ENCODE measurements around the gene SLC18A3.

Gene SLC18A3

GRCh38 chr10:49627644-49628247 lies 17.6 kb downstream of the SLC18A3 start:
- DNase-seq (ENCODE audit: low read depth) = no peak

GRCh38 chr10:49628599-49628998 lies 18.5 kb downstream of the SLC18A3 start:
- no peak for DNase-seq (ENCODE audit: low read depth)

- DNase-seq (ENCODE audit: low read depth) = no peak
These were observed 19.3 kb downstream of the SLC18A3 start for GRCh38 chr10:49629431-49629881.

- DNase-seq (ENCODE audit: low read depth) = no peak
These were observed 21.9 kb downstream of the SLC18A3 start for GRCh38 chr10:49631975-49632374.

GRCh38 chr10:49632406-49633317 lies 22.6 kb downstream of the SLC18A3 start:
- no peak for DNase-seq (ENCODE audit: low read depth)

- DNase-seq (ENCODE audit: low read depth) = no peak
These were observed 23.4 kb downstream of the SLC18A3 start for GRCh38 chr10:49633327-49634068.

- DNase-seq (ENCODE audit: low read depth) = no peak
These were observed 24.1 kb downstream of the SLC18A3 start for GRCh38 chr10:49634069-49634660.

GRCh38 chr10:49642311-49642710 lies 32.2 kb downstream of the SLC18A3 start:
- no peak for DNase-seq (ENCODE audit: low read depth)

GRCh38 chr10:49643241-49644034 lies 33.3 kb downstream of the SLC18A3 start:
- no peak for DNase-seq (ENCODE audit: low read depth)

GRCh38 chr10:49644035-49644646 lies 34.0 kb downstream of the SLC18A3 start:
- no peak for DNase-seq (ENCODE audit: low read depth)

- no peak for DNase-seq (ENCODE audit: low read depth)
These were observed 35.3 kb downstream of the SLC18A3 start for GRCh38 chr10:49645417-49645816.

GRCh38 chr10:49645871-49646870 lies 36.1 kb downstream of the SLC18A3 start:
- no peak for DNase-seq (ENCODE audit: low read depth)

- no peak for DNase-seq (ENCODE audit: low read depth)
These were observed 37.4 kb downstream of the SLC18A3 start for GRCh38 chr10:49647554-49647953.

GRCh38 chr10:49647985-49648795 lies 38.1 kb downstream of the SLC18A3 start:
- no peak for DNase-seq (ENCODE audit: low read depth)

GRCh38 chr10:49649294-49649693 lies 39.2 kb downstream of the SLC18A3 start:
- DNase-seq (ENCODE audit: low read depth) = peak; percentile 31

GRCh38 chr10:49649936-49650723 lies 40.0 kb downstream of the SLC18A3 start:
- no peak for DNase-seq (ENCODE audit: low read depth)

GRCh38 chr10:49650724-49651034 lies 40.6 kb downstream of the SLC18A3 start:
- no peak for DNase-seq (ENCODE audit: low read depth)
